Chondrocyte (in vitro differentiated cells): ENCODE measurements around the gene SEC14L5. TPM values are rescaled to one million over a fixed set of nuclear protein-coding genes. Genes with fewer than 3 reads are reported as not detected.

ENCODE experiments used
- DNase-seq: peaks from one replicate; pipeline ENCODE4 v3.0.0; 2021; ENCODE audit warnings: mixed read lengths, low spot score
- H3K27ac Mint-ChIP-seq: one replicate; pipeline ENCODE4 v1.8.0; 2021; ENCODE audit warnings: mild to moderate bottlenecking, moderate library complexity, mixed read lengths; ENCODE audit not compliant: unreplicated experiment
- H3K27me3 Mint-ChIP-seq: 2 replicates; pipeline ENCODE4 v1.8.0; 2021; ENCODE audit warnings: low read depth, mixed read lengths
- H3K36me3 Mint-ChIP-seq: 2 replicates; pipeline ENCODE4 v1.8.0; 2021; ENCODE audit warnings: low read depth, mixed read lengths
- H3K4me1 Mint-ChIP-seq: 2 replicates; pipeline ENCODE4 v1.8.0; 2021; ENCODE audit warnings: low read depth, mild to moderate bottlenecking, mixed read lengths
- H3K4me3 Mint-ChIP-seq: one replicate; pipeline ENCODE4 v1.8.0; 2021; ENCODE audit warnings: mild to moderate bottlenecking, moderate library complexity, mixed read lengths; ENCODE audit not compliant: unreplicated experiment
- H3K9me3 Mint-ChIP-seq: 2 replicates; pipeline ENCODE4 v1.8.0; 2021; ENCODE audit warnings: low read depth, mixed read lengths
- total RNA-seq: library from RNA; stranded (reverse); gene quantifications from 3 replicates; pipeline ENCODE4 v1.2.1, GENCODE V29; 2021
- TF ChIP-seq, protein P1 (sequence below): fragments of 200-600 bp; sonication (generic); IDR thresholded peaks from 2 replicates; pipeline ENCODE4 v1.5.0; 2021; ENCODE audit warnings: antibody characterized with exemption, mild to moderate bottlenecking, moderate library complexity

SEC14L5 gene
- total RNA-seq, 1 donor from 2014 or later: not detected

DNA sequence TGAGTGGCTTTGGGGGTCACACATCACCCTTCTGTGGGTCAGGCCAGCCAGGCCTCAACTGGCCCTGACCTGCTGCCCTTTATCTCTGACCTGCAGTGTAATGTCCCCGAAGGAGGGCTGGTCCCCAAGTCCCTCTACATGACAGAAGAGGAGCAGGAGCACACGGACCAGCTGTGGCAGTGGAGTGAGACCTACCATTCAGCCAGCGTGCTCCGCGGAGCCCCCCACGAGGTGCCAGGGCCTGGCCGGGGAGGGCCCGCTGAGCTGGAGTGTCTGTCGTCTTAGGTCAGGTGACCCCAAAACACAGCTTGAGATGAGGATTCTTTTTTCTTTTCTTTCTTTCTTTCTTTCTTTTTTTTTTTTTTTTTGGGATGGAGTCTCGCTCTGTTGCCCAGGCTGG lies 49.1 kb downstream of the SEC14L5 start:
- H3K27ac Mint-ChIP-seq: no peak overlapping the region
- H3K27me3 Mint-ChIP-seq: peaks cover 33% of the 10 kb centered on the region
- peak; percentile 81 for DNase-seq
- H3K4me3 Mint-ChIP-seq: no peak overlapping the region
- H3K36me3 Mint-ChIP-seq: no peaks in the 10 kb centered on the region
- no peaks in the 10 kb centered on the region for H3K9me3 Mint-ChIP-seq
- H3K4me1 Mint-ChIP-seq: no peaks in the 10 kb centered on the region
- TF ChIP-seq, protein P1, sequence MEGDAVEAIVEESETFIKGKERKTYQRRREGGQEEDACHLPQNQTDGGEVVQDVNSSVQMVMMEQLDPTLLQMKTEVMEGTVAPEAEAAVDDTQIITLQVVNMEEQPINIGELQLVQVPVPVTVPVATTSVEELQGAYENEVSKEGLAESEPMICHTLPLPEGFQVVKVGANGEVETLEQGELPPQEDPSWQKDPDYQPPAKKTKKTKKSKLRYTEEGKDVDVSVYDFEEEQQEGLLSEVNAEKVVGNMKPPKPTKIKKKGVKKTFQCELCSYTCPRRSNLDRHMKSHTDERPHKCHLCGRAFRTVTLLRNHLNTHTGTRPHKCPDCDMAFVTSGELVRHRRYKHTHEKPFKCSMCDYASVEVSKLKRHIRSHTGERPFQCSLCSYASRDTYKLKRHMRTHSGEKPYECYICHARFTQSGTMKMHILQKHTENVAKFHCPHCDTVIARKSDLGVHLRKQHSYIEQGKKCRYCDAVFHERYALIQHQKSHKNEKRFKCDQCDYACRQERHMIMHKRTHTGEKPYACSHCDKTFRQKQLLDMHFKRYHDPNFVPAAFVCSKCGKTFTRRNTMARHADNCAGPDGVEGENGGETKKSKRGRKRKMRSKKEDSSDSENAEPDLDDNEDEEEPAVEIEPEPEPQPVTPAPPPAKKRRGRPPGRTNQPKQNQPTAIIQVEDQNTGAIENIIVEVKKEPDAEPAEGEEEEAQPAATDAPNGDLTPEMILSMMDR: no peak

DNA sequence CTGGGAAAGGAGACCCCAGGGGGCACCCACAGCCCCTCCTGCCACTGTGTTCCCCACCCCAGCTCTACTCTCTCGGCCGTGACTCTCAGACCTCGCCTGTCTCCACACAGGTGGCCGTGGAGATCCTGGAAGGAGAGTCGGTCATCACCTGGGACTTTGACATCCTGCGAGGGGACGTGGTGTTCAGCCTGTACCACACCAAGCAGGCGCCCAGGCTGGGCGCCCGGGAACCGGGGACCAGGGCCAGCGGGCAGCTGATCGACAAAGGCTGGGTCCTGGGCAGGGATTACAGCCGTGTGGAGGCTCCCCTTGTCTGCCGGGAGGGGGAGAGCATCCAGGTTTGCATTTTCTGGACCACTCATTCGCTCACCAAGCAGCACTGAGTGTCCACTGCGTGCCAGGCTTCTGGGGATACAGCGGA lies 50.2 kb downstream of the SEC14L5 start:
- no peaks in the 10 kb centered on the region for H3K4me1 Mint-ChIP-seq
- H3K27ac Mint-ChIP-seq: no peak overlapping the region
- H3K27me3 Mint-ChIP-seq: peaks cover 40% of the 10 kb centered on the region
- peak; percentile 72 for DNase-seq
- H3K9me3 Mint-ChIP-seq: no peaks in the 10 kb centered on the region
- H3K4me3 Mint-ChIP-seq: no peak overlapping the region
- TF ChIP-seq, protein P1: no peak
- H3K36me3 Mint-ChIP-seq: no peaks in the 10 kb centered on the region

DNA sequence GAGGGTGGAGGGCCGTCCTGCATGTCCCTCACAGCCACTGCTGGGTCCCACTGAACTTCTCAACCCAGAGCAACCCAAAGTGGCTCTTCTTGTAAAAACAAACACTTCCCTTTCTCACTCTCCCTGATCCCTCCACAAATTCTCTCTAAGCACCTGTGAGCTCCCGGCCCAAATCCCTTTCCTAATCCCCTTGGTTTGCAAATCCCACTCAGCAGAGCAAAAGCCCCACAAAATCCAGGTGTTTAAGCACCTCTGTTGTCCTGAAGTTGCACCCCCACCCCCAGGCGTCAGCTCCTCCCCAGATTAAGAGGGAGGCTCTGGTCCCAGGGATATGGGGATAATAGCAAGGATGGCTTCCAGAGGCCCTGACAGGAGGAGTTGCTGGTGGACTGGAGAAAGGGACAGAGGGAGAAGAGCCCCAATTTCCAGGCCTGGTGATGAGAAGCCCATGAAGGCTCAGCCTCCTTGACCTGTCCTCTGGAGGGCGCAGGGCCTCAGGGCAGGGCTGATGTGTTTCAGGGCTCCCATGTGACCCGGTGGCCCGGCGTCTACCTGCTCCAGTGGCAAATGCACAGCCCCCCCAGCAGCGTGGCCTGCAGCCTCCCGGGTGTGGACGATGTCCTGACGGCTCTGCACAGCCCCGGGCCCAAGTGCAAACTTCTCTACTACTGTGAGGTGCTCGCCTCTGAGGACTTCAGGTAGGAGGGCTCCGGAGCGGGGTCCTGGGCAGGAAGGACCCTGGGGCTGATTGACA lies 52.6 kb downstream of the SEC14L5 start:
- TF ChIP-seq, protein P1: no peak
- Mint-ChIP-seq H3K27me3 (peaks cover 38% of the 10 kb centered on the region), H3K36me3 (no peaks in the 10 kb centered on the region), H3K4me3 (no peak overlapping the region), H3K9me3 (no peaks in the 10 kb centered on the region), H3K27ac (no peak overlapping the region), H3K4me1 (no peaks in the 10 kb centered on the region)
- DNase-seq: no peak

DNA sequence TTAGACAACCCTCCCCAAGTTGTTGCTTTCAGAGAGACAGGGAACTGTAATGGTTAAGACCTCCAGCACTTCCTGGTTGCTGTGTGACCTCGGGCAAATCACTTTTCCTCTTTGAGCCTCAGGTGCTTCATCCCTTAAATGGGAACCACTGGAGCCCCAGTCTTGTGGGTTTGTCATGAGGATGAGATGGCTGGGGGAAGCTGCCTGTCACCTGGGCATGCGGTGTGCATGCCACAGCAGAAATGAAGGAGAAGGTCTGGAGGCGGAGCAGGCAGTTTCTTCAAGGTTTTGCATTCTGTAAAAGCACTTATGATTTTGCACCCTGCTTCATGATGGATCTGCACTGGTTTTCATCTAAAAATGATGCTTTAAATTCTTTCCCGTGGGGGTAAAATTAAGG lies 53.5 kb downstream of the SEC14L5 start:
- DNase-seq: no peak
- H3K27ac Mint-ChIP-seq: no peak overlapping the region
- H3K4me3 Mint-ChIP-seq: no peak overlapping the region
- H3K9me3 Mint-ChIP-seq: no peaks in the 10 kb centered on the region
- H3K27me3 Mint-ChIP-seq: peaks cover 38% of the 10 kb centered on the region
- TF ChIP-seq, protein P1: no peak
- no peaks in the 10 kb centered on the region for H3K4me1 Mint-ChIP-seq
- H3K36me3 Mint-ChIP-seq: no peaks in the 10 kb centered on the region

DNA sequence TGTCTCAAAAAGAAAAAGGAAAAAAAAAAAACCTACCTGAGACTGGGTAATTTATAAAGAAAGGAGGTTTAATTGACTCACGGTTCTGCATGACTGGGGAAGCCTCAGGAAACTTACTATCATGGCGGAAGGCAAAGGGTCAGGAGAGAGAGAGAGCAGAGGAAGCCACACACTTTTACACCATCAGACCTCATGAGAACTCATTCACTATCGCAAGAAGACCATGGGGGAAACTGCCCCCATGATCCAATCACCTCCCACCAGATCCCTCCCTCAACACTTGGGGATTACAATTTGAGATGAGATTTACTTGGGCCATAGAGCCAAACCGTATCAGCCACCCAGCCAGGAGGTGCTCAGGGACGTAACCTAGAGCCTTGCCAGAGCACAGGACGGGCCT lies 54.8 kb downstream of the SEC14L5 start:
- H3K27me3 Mint-ChIP-seq: peaks cover 38% of the 10 kb centered on the region
- TF ChIP-seq, protein P1: no peak
- no peaks in the 10 kb centered on the region for H3K9me3 Mint-ChIP-seq
- no peaks in the 10 kb centered on the region for H3K36me3 Mint-ChIP-seq
- H3K4me1 Mint-ChIP-seq: no peaks in the 10 kb centered on the region
- H3K4me3 Mint-ChIP-seq: no peak overlapping the region
- no peak overlapping the region for H3K27ac Mint-ChIP-seq
- no peak for DNase-seq
